SK-N-SH (cell line): Measurements from ENCODE around the gene ZBTB24. TPM values are rescaled to one million over a fixed set of nuclear protein-coding genes. Genes with fewer than 3 reads are reported as not detected.

Experiments used
- CTCF ChIA-PET: fragments of 300-600, 350-600 bp; formaldehyde crosslinking; extraction: SDS; loops from one replicate; lab custom pipeline; 2021; lab: Yijun Ruan, JAX
- POLR2A ChIA-PET: fragments of 350-600 bp; sonication (Branson Sonifier 250); formaldehyde crosslinking; extraction: SDS; loops from one replicate; lab custom pipeline; 2020; ENCODE audit warnings: antibody characterized with exemption, inconsistent platforms; lab: Yijun Ruan, JAX
- DNase-seq: peaks from one replicate; pipeline ENCODE4 v3.0.0; 2012
- H2AFZ ChIP-seq: fragments of 200-600 bp; sonication (generic); 2 replicates; pipeline ENCODE4 v1.8.1; 2016; ENCODE audit warnings: antibody characterized with exemption, mild to moderate bottlenecking, low read depth
- H3F3A ChIP-seq: fragments of 200-600 bp; sonication (generic); replicated peaks from 2 replicates; pipeline ENCODE3; 2016; ENCODE audit warnings: antibody characterized with exemption, mild to moderate bottlenecking; ENCODE audit not compliant: insufficient read depth
- H3K27ac ChIP-seq, 2 experiments: fragments of 200-500 bp in 1 of 2; fragments of 200-600 bp in 1 of 2; sonication (Bioruptor generic) in 1 of 2; sonication (generic), shearing (Covaris generic) in 1 of 2; 2 replicates each; pipeline versions ENCODE4 v1.5.1 to v1.6.1; 2014 to 2016; ENCODE audit warnings: low read depth in 2 of 2, inconsistent platforms in 1 of 2, low read length in 1 of 2, mild to moderate bottlenecking in 1 of 2, mixed read lengths in 1 of 2
- H3K27me3 ChIP-seq: fragments of 200-600 bp; sonication (generic), shearing (Covaris generic); 2 replicates; pipeline ENCODE4 v1.6.1; 2016; ENCODE audit warnings: mixed run types; ENCODE audit not compliant: insufficient read depth
- H3K36me3 ChIP-seq, 2 experiments: fragments of 200-500 bp in 1 of 2; fragments of 200-600 bp in 1 of 2; sonication (Bioruptor generic) in 1 of 2; sonication (generic) in 1 of 2; replicated peaks in 1 of 2; 2 replicates each; pipeline versions ENCODE3 to v1.5.1; 2014 to 2016; ENCODE audit warnings: low read length in 1 of 2, mild to moderate bottlenecking in 1 of 2; ENCODE audit not compliant: insufficient read depth in 2 of 2, control insufficient read depth in 1 of 2
- H3K4me1 ChIP-seq, 2 experiments: fragments of 200-500 bp in 1 of 2; fragments of 200-600 bp in 1 of 2; sonication (Bioruptor generic) in 1 of 2; sonication (generic), shearing (Covaris generic) in 1 of 2; 2 replicates each; pipeline versions ENCODE4 v1.5.1 to v1.6.1; 2014 to 2016; ENCODE audit warnings: low read depth in 1 of 2, low read length in 1 of 2, mixed run types in 1 of 2; ENCODE audit not compliant: insufficient read depth in 2 of 2, control insufficient read depth in 1 of 2
- H3K4me2 ChIP-seq: fragments of 200-600 bp; sonication (generic), shearing (Covaris generic); 2 replicates; pipeline ENCODE4 v1.6.1; 2017; ENCODE audit warnings: mixed run types
- H3K4me3 ChIP-seq, 2 experiments: fragments of 200-500 bp in 1 of 2; fragments of 200-600 bp in 1 of 2; sonication (Bioruptor generic) in 1 of 2; sonication (generic), shearing (Covaris generic) in 1 of 2; 2 replicates each; pipeline versions ENCODE4 v1.5.1 to v1.8.1; 2014 to 2016; ENCODE audit warnings: low read depth in 2 of 2, inconsistent platforms in 1 of 2, low read length in 1 of 2, mild to moderate bottlenecking in 1 of 2, mixed read lengths in 1 of 2, moderate library complexity in 1 of 2
- H3K79me2 ChIP-seq: fragments of 200-600 bp; sonication (generic); 2 replicates; pipeline ENCODE4 v1.8.1; 2017; ENCODE audit warnings: mild to moderate bottlenecking; ENCODE audit not compliant: insufficient read depth
- H3K9ac ChIP-seq: fragments of 200-600 bp; sonication (generic); 2 replicates; pipeline ENCODE4 v1.6.1; 2017; ENCODE audit warnings: mixed run types
- H3K9me2 ChIP-seq: fragments of 200-600 bp; sonication (generic); 2 replicates; pipeline ENCODE4 v1.6.1; 2017; ENCODE audit warnings: mixed run types
- H3K9me3 ChIP-seq: fragments of 200-600 bp; sonication (generic); 2 replicates; pipeline ENCODE4 v1.6.1; 2017; ENCODE audit warnings: mixed run types, mild to moderate bottlenecking, moderate library complexity
- H4K20me1 ChIP-seq: fragments of 200-600 bp; sonication (generic); 2 replicates; pipeline ENCODE4 v1.6.1; 2017; ENCODE audit warnings: mild to moderate bottlenecking, mixed run types; ENCODE audit not compliant: insufficient read depth
- ELF1 ChIP-seq: IDR thresholded peaks from 2 replicates; pipeline ENCODE4 v1.4.0; 2012
- FOXJ3 ChIP-seq: sonication (generic); formaldehyde crosslinking; IDR thresholded peaks from 2 replicates; pipeline ENCODE4 v1.5.1; 2020; ENCODE audit warnings: mild to moderate bottlenecking, missing genetic modification reagents
- MXI1 ChIP-seq: IDR thresholded peaks from 2 replicates; pipeline ENCODE4 v1.6.1; 2012; ENCODE audit warnings: mild to moderate bottlenecking, low read depth, low read length, improper control_type of control experiment
- RFX5 ChIP-seq: IDR thresholded peaks from 2 replicates; pipeline ENCODE4 v1.6.1; 2012; ENCODE audit warnings: mild to moderate bottlenecking, improper control_type of control experiment, low read length
- TCF12 ChIP-seq: IDR thresholded peaks from 2 replicates; pipeline ENCODE4 v1.4.0; 2012
- YY1 ChIP-seq: IDR thresholded peaks from 2 replicates; pipeline ENCODE4 v1.4.0; 2012; ENCODE audit warnings: low read depth, mild to moderate bottlenecking
- WGBS: methylation state at CpG from one replicate; pipeline ENCODE4 v1.1.6; 2017; ENCODE audit warnings: low lambda C conversion rate; 5-methylcytosine and 5-hydroxymethylcytosine counted together
- polyA plus RNA-seq, 3 experiments: library from polyadenylated mRNA; depleted of rRNA; stranded (reverse); fragments of >200 nt; gene quantifications; 2 replicates each; pipeline ENCODE4 v1.2.3, GENCODE V29; 2012
- TF ChIP-seq, protein P1 (sequence below): fragments of 150-350 bp; IDR thresholded peaks from 2 replicates; pipeline ENCODE4 v1.6.1; 2016; ENCODE audit warnings: mild to moderate bottlenecking, low read depth, low read length
- TF ChIP-seq, protein P2 (sequence below): IDR thresholded peaks from 2 replicates; pipeline ENCODE4 v1.4.0; 2012; ENCODE audit warnings: low read depth, borderline replicate concordance
- TF ChIP-seq, protein P3 (sequence below): IDR thresholded peaks from 2 replicates; pipeline ENCODE4 v1.6.1; 2012; ENCODE audit warnings: mild to moderate bottlenecking, low read depth, low read length, moderate library complexity
- TF ChIP-seq, protein P4 (sequence below): IDR thresholded peaks from 2 replicates; pipeline ENCODE4; 2012
- TF ChIP-seq, protein P5 (sequence below): fragments of 200-600 bp; sonication (generic); IDR thresholded peaks from 2 replicates; pipeline ENCODE4 v1.6.1; 2017; ENCODE audit warnings: antibody characterized with exemption, mild to moderate bottlenecking, moderate library complexity

ZBTB24 gene
- polyA plus RNA-seq, 1 of the 3 experiments (the other 2 are of a cell fraction), result 1.7 TPM

DNA sequence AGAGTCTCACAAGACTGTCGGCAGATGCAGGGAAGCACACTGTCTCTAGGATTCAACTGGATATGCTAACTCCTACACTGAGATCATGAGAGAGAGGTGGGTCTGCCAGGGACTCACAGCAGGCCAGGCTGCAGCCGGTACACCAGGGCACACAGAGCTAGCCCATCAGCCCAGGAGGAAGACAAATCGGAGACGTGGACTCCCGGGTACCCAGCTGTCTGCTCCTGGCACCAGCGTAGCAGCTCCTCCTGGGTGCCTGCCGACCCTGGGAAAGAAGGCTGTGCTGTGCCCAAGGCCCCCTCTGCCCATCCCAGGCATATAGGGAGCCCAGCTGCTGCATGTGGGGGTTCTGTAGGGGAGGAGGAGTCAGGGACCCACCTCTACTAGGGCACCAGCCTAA is 34.4 kb downstream of the ZBTB24 start:
- WGBS, result 82% methylated on average over 3 of the region's 7 CpGs
- Histone ChIP-seq H3K27me3 (no peaks in the 10 kb centered on the region), H3K79me2 (peaks cover 1% of the 10 kb centered on the region; the same call in 1 of the 2 replicates), H3K9ac (no peak overlapping the region), H4K20me1 (no peaks in the 10 kb centered on the region), H2AFZ (no peak overlapping the region), H3K4me2 (no peak overlapping the region), H3K9me3 (no peaks in the 10 kb centered on the region), H3K27ac (no peak overlapping the region), H3K4me3 (no peak overlapping the region), H3K9me2 (no peaks in the 10 kb centered on the region), H3F3A (no peaks in the 10 kb centered on the region), H3K36me3 (peaks cover 10 to 55% of the 10 kb centered on the region in 2 experiments), H3K4me1 (peaks cover 0 to 4% of the 10 kb centered on the region in 2 experiments; a peak in 1 of 4 replicates)
- no peak for DNase-seq
- TF ChIP-seq, protein P1, sequence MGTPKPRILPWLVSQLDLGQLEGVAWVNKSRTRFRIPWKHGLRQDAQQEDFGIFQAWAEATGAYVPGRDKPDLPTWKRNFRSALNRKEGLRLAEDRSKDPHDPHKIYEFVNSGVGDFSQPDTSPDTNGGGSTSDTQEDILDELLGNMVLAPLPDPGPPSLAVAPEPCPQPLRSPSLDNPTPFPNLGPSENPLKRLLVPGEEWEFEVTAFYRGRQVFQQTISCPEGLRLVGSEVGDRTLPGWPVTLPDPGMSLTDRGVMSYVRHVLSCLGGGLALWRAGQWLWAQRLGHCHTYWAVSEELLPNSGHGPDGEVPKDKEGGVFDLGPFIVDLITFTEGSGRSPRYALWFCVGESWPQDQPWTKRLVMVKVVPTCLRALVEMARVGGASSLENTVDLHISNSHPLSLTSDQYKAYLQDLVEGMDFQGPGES, result no peak
- TF ChIP-seq FOXJ3 (CRISPR knock-in tag), result no peak
- TF ChIP-seq, protein P2, sequence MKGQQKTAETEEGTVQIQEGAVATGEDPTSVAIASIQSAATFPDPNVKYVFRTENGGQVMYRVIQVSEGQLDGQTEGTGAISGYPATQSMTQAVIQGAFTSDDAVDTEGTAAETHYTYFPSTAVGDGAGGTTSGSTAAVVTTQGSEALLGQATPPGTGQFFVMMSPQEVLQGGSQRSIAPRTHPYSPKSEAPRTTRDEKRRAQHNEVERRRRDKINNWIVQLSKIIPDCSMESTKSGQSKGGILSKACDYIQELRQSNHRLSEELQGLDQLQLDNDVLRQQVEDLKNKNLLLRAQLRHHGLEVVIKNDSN, result no peak
- TF ChIP-seq, protein P3, sequence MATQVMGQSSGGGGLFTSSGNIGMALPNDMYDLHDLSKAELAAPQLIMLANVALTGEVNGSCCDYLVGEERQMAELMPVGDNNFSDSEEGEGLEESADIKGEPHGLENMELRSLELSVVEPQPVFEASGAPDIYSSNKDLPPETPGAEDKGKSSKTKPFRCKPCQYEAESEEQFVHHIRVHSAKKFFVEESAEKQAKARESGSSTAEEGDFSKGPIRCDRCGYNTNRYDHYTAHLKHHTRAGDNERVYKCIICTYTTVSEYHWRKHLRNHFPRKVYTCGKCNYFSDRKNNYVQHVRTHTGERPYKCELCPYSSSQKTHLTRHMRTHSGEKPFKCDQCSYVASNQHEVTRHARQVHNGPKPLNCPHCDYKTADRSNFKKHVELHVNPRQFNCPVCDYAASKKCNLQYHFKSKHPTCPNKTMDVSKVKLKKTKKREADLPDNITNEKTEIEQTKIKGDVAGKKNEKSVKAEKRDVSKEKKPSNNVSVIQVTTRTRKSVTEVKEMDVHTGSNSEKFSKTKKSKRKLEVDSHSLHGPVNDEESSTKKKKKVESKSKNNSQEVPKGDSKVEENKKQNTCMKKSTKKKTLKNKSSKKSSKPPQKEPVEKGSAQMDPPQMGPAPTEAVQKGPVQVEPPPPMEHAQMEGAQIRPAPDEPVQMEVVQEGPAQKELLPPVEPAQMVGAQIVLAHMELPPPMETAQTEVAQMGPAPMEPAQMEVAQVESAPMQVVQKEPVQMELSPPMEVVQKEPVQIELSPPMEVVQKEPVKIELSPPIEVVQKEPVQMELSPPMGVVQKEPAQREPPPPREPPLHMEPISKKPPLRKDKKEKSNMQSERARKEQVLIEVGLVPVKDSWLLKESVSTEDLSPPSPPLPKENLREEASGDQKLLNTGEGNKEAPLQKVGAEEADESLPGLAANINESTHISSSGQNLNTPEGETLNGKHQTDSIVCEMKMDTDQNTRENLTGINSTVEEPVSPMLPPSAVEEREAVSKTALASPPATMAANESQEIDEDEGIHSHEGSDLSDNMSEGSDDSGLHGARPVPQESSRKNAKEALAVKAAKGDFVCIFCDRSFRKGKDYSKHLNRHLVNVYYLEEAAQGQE, result no peak
- TF ChIP-seq ELF1, result no peak
- no peak for TF ChIP-seq RFX5
- TF ChIP-seq, protein P4, sequence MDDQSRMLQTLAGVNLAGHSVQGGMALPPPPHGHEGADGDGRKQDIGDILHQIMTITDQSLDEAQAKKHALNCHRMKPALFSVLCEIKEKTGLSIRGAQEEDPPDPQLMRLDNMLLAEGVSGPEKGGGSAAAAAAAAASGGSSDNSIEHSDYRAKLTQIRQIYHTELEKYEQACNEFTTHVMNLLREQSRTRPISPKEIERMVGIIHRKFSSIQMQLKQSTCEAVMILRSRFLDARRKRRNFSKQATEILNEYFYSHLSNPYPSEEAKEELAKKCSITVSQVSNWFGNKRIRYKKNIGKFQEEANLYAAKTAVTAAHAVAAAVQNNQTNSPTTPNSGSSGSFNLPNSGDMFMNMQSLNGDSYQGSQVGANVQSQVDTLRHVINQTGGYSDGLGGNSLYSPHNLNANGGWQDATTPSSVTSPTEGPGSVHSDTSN, result no peak
- TF ChIP-seq TCF12, result no peak
- TF ChIP-seq, protein P5, sequence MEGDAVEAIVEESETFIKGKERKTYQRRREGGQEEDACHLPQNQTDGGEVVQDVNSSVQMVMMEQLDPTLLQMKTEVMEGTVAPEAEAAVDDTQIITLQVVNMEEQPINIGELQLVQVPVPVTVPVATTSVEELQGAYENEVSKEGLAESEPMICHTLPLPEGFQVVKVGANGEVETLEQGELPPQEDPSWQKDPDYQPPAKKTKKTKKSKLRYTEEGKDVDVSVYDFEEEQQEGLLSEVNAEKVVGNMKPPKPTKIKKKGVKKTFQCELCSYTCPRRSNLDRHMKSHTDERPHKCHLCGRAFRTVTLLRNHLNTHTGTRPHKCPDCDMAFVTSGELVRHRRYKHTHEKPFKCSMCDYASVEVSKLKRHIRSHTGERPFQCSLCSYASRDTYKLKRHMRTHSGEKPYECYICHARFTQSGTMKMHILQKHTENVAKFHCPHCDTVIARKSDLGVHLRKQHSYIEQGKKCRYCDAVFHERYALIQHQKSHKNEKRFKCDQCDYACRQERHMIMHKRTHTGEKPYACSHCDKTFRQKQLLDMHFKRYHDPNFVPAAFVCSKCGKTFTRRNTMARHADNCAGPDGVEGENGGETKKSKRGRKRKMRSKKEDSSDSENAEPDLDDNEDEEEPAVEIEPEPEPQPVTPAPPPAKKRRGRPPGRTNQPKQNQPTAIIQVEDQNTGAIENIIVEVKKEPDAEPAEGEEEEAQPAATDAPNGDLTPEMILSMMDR, result no peak
- no peak for TF ChIP-seq YY1
- no peak for TF ChIP-seq MXI1
- CTCF ChIA-PET, result interaction anchor here (0.5 kb wide), 1 partner anchor 673 kb away, joined by 3 read pairs; no protein-coding TSS in a partner anchor
- POLR2A ChIA-PET, result interaction anchor here (0.7 to 1.5 kb wide), 2 partner anchors 8 to 16 kb away, joined by 3 to 5 read pairs; partner anchors contain the start of genes PPIL6 and SMPD2
